ENCODE results near the gene AQP11. TPM values are rescaled to one million over a fixed set of nuclear protein-coding genes. Genes with fewer than 3 reads are reported as not detected.

Gene AQP11
- total RNA-seq, 1 donor from 2014 or later: 0.53 TPM

DNA sequence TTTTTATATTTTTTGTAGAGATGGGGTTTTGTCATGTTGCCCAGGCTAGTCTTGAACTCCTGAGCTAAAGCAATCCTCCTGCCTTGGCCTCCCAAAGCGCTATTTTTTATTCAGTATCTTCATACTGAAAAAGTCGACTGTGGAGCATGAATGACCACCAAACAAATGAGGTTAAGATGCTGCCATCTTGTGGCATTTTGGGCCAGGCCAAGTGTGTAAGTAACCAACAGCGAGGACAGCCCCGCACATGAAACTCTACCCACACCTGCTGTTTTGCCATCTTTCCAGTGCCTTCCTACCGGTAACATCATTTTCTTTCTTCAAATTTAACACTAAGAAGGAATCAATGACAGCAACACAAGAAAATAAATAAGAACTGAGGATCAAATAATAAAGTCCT is 32.2 kb upstream of the AQP11 start:
- H3K4me3 ChIP-seq (ENCODE audit: low read depth, low read length): no peak overlapping the region
- H3K27me3 ChIP-seq (ENCODE audit: control insufficient read depth, insufficient read depth, low read length): no peaks in the 10 kb centered on the region
- TF ChIP-seq, protein P1, sequence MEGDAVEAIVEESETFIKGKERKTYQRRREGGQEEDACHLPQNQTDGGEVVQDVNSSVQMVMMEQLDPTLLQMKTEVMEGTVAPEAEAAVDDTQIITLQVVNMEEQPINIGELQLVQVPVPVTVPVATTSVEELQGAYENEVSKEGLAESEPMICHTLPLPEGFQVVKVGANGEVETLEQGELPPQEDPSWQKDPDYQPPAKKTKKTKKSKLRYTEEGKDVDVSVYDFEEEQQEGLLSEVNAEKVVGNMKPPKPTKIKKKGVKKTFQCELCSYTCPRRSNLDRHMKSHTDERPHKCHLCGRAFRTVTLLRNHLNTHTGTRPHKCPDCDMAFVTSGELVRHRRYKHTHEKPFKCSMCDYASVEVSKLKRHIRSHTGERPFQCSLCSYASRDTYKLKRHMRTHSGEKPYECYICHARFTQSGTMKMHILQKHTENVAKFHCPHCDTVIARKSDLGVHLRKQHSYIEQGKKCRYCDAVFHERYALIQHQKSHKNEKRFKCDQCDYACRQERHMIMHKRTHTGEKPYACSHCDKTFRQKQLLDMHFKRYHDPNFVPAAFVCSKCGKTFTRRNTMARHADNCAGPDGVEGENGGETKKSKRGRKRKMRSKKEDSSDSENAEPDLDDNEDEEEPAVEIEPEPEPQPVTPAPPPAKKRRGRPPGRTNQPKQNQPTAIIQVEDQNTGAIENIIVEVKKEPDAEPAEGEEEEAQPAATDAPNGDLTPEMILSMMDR (IDR thresholded peaks at IDR 0.05; ENCODE audit: insufficient read depth, low read length, severe bottlenecking): no peak
- FAIRE-seq (no peak), DNase-seq (ENCODE audit: low read depth) (peak; percentile 10)
- H3K36me3 ChIP-seq (ENCODE audit: control insufficient read depth, insufficient read depth, low read length): no peaks in the 10 kb centered on the region

DNA sequence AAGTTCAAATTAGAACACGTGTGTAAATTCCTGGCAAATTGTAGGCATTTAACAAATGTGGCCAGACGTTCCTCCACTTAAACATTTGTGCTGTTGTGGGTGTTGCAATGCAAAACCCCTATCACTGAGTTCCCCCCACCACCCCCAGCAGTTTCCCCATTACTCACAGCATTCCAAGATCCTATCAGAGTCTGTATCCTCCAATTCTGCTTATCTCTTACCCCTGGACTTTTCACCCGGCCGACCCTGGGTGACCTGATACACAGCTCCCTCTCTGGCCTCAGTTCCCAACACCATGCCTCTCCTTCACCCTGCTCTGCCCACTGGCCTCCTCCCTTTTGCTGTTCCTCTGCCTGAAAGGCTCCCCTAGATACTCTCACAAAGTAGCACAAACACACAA is 31.4 kb upstream of the AQP11 start:
- Histone ChIP-seq H3K4me3 (ENCODE audit: low read depth, low read length) (no peak overlapping the region), H3K27me3 (ENCODE audit: control insufficient read depth, insufficient read depth, low read length) (no peaks in the 10 kb centered on the region), H3K36me3 (ENCODE audit: control insufficient read depth, insufficient read depth, low read length) (no peaks in the 10 kb centered on the region)
- TF ChIP-seq, protein P1 (IDR thresholded peaks at IDR 0.05; ENCODE audit: insufficient read depth, low read length, severe bottlenecking): no peak
- DNase-seq (ENCODE audit: low read depth) (no peak), FAIRE-seq (no peak)

DNA sequence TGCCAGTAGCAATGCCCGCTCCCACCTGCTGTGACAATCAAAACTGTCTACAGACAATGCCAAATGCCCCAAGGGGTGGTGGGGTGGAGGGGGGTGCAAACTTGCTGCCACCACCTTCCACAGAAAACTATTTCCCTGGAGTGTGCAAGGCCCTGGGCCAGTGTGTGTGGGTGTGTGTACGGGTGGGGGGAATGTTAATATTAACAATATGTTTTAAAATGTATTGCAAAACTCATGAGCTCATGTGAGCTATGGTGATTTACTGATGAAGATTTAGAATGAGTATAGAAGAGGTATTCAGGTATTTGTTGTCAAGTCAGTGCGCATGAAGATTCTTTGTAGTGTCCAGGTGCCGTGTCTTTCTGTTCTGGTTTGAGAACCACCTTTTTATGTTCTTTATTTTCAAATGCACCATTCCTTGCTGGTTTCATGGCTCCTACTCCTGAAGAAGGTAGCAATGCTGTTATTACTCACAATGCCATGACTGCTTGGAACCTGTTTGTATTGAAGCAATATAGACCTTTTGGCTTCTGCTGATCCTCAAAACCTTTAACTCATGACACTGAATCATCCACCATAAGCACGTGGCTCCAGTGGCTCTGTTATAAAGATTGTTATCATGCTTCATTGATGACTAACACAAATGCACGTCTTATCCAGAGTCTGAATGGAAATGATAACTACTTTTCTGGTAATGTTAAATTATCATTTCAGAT is 29.9 kb upstream of the AQP11 start:
- H3K4me3 ChIP-seq (ENCODE audit: low read depth, low read length): no peak overlapping the region
- no peaks in the 10 kb centered on the region for H3K36me3 ChIP-seq (ENCODE audit: control insufficient read depth, insufficient read depth, low read length)
- H3K27me3 ChIP-seq (ENCODE audit: control insufficient read depth, insufficient read depth, low read length): no peaks in the 10 kb centered on the region
- FAIRE-seq (no peak), DNase-seq (ENCODE audit: low read depth) (peak; percentile 95)
- TF ChIP-seq, protein P1 (IDR thresholded peaks at IDR 0.05; ENCODE audit: insufficient read depth, low read length, severe bottlenecking): no peak

DNA sequence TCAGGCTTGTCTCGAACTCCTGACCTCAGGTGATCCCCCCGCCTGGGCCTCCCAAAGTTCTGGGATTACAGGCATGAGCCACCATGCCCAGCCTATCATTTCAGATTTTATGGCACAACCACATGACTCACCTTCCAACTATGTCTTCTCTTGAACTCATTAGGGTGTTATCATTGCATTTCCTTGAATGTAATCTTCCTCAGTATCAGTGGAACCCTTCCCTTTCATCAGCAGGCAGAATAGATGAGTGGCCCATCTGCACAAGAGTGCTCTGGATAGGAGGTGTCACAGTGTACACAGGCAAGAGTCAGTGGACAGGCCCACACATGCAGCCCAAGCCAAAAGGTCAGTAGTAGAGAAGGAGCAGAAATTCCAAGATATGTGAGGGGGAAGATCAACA is 29.1 kb upstream of the AQP11 start:
- FAIRE-seq (no peak), DNase-seq (ENCODE audit: low read depth) (peak; percentile 87)
- no peaks in the 10 kb centered on the region for H3K36me3 ChIP-seq (ENCODE audit: control insufficient read depth, insufficient read depth, low read length)
- TF ChIP-seq, protein P1 (IDR thresholded peaks at IDR 0.05; ENCODE audit: insufficient read depth, low read length, severe bottlenecking): no peak
- no peak overlapping the region for H3K4me3 ChIP-seq (ENCODE audit: low read depth, low read length)
- H3K27me3 ChIP-seq (ENCODE audit: control insufficient read depth, insufficient read depth, low read length): no peaks in the 10 kb centered on the region

DNA sequence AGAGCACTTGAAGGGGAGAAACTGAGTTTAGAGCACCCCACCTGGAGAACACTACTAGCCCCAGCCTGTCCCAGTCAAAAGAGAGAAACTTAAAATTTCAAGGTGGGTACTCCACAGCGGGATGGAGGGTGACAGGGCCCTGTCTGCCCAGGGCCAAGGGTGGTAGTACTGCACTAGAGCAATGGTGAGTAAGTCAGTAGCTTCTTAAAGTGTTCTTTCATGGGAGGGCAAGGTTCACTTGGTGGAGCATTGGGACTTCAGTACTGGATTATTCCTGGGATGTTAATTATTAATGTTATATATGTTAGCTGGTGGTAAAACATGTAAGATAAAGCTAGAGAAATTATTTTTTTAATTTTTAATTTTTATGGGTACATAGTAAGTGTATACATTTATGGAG is 28.5 kb upstream of the AQP11 start:
- H3K36me3 ChIP-seq (ENCODE audit: control insufficient read depth, insufficient read depth, low read length): no peaks in the 10 kb centered on the region
- H3K4me3 ChIP-seq (ENCODE audit: low read depth, low read length): no peak overlapping the region
- H3K27me3 ChIP-seq (ENCODE audit: control insufficient read depth, insufficient read depth, low read length): no peaks in the 10 kb centered on the region
- no peak for FAIRE-seq
- TF ChIP-seq, protein P1 (IDR thresholded peaks at IDR 0.05; ENCODE audit: insufficient read depth, low read length, severe bottlenecking): no peak
- DNase-seq (ENCODE audit: low read depth): no peak

DNA sequence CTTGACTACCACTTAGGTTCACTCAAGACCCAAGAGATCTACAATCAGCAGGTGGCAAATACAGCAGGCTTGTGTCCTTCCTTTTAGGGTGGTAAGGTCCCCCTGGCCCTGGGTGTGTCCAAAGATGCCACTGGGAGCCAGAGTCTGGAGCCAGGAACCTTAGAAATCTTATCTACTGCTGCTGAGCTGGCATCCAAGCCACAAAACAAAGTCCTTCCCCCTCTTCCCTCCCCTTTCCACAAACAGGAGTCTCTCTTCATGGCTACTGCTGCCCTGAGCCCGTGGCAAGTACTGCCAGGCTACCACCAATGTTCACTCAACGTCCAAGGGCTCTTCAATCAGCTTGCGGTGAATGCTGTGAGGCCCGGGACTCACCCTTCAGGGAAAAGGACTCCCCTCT is 21.4 kb upstream of the AQP11 start:
- no peak overlapping the region for H3K4me3 ChIP-seq (ENCODE audit: low read depth, low read length)
- TF ChIP-seq, protein P1 (IDR thresholded peaks at IDR 0.05; ENCODE audit: insufficient read depth, low read length, severe bottlenecking): no peak
- FAIRE-seq (no peak), DNase-seq (ENCODE audit: low read depth) (no peak)
- H3K36me3 ChIP-seq (ENCODE audit: control insufficient read depth, insufficient read depth, low read length): no peaks in the 10 kb centered on the region
- no peaks in the 10 kb centered on the region for H3K27me3 ChIP-seq (ENCODE audit: control insufficient read depth, insufficient read depth, low read length)

Data from bronchial epithelial cell (primary cell).